IPS-18c (cell line): ENCODE data around the gene MYRIP.
"Not testable (repeated sequence)": the region's sequence is repeated elsewhere in the genome, so short reads cannot be mapped to it uniquely, and the experiment has no call there.

Experiments
- H3K4me3 ChIP-seq: 2 replicates; pipeline ENCODE4 v1.7.0; 2013; ENCODE audit warnings: low read depth, mild to moderate bottlenecking, low read length, moderate library complexity; ENCODE audit not compliant: insufficient read depth
- H3K9me3 ChIP-seq: one replicate; pipeline ENCODE4 v1.6.1; 2013; ENCODE audit warnings: mild to moderate bottlenecking, low read length, moderate library complexity; ENCODE audit not compliant: control insufficient read depth, insufficient read depth

Gene MYRIP

GRCh38 chr3:39978308-39978707 is 168.9 kb downstream of the MYRIP start:
- no peaks in the 10 kb centered on the region for H3K9me3 ChIP-seq
- H3K4me3 ChIP-seq, result no peak overlapping the region

- Histone ChIP-seq H3K9me3 (no peaks in the 10 kb centered on the region), H3K4me3 (no peak overlapping the region)
Measured at GRCh38 chr3:39980058-39980457, 170.6 kb downstream of the MYRIP start.

GRCh38 chr3:39980781-39981180 is 171.4 kb downstream of the MYRIP start:
- Histone ChIP-seq H3K9me3 (no peaks in the 10 kb centered on the region), H3K4me3 (no peak overlapping the region)

- Histone ChIP-seq H3K9me3 (no peaks in the 10 kb centered on the region), H3K4me3 (no peak overlapping the region)
Measured at GRCh38 chr3:39981547-39982184, 172.3 kb downstream of the MYRIP start.

- Histone ChIP-seq H3K9me3 (no peaks in the 10 kb centered on the region), H3K4me3 (no peak overlapping the region)
Measured at GRCh38 chr3:39982665-39983357, 173.4 kb downstream of the MYRIP start.

- no peak overlapping the region for H3K4me3 ChIP-seq
- H3K9me3 ChIP-seq, result peaks cover 4% of the 10 kb centered on the region
Measured at GRCh38 chr3:39989746-39990145, 180.3 kb downstream of the MYRIP start.

- Histone ChIP-seq H3K4me3 (no peak overlapping the region), H3K9me3 (peaks cover 4% of the 10 kb centered on the region)
Measured at GRCh38 chr3:39990532-39990931, 181.1 kb downstream of the MYRIP start.

- Histone ChIP-seq H3K4me3 (no peak overlapping the region), H3K9me3 (no peaks in the 10 kb centered on the region)
Measured at GRCh38 chr3:40008796-40009195, 199.4 kb downstream of the MYRIP start.

GRCh38 chr3:40009991-40010390 is 200.6 kb downstream of the MYRIP start:
- Histone ChIP-seq H3K4me3 (no peak overlapping the region), H3K9me3 (no peaks in the 10 kb centered on the region)

- H3K9me3 ChIP-seq, result no peaks in the 10 kb centered on the region
- no peak overlapping the region for H3K4me3 ChIP-seq
Measured at GRCh38 chr3:40012381-40012780, 203.0 kb downstream of the MYRIP start.

- no peaks in the 10 kb centered on the region for H3K9me3 ChIP-seq
- H3K4me3 ChIP-seq, result no peak overlapping the region
Measured at GRCh38 chr3:40016391-40016790, 207.0 kb downstream of the MYRIP start.

- Histone ChIP-seq H3K9me3 (no peaks in the 10 kb centered on the region), H3K4me3 (no peak overlapping the region)
Measured at GRCh38 chr3:40018369-40018768, 209.0 kb downstream of the MYRIP start.

GRCh38 chr3:40019376-40019775 is 210.0 kb downstream of the MYRIP start:
- Histone ChIP-seq H3K9me3 (no peaks in the 10 kb centered on the region), H3K4me3 (no peak overlapping the region)

GRCh38 chr3:40020689-40021088 is 211.3 kb downstream of the MYRIP start:
- no peak overlapping the region for H3K4me3 ChIP-seq
- no peaks in the 10 kb centered on the region for H3K9me3 ChIP-seq

GRCh38 chr3:40021338-40021737 is 211.9 kb downstream of the MYRIP start:
- no peaks in the 10 kb centered on the region for H3K9me3 ChIP-seq
- H3K4me3 ChIP-seq, result no peak overlapping the region

GRCh38 chr3:40022297-40022827 is 213.0 kb downstream of the MYRIP start:
- H3K9me3 ChIP-seq, result no peaks in the 10 kb centered on the region
- no peak overlapping the region for H3K4me3 ChIP-seq

- Histone ChIP-seq H3K4me3 (no peak overlapping the region), H3K9me3 (no peaks in the 10 kb centered on the region)
Measured at GRCh38 chr3:40024526-40024925, 215.1 kb downstream of the MYRIP start.

- H3K9me3 ChIP-seq, H3K4me3 ChIP-seq: not testable (repeated sequence)
Measured at GRCh38 chr3:40025892-40026291, 216.5 kb downstream of the MYRIP start.
